K562 (cell line): Measurements from ENCODE around the gene SPRED2. TPM values are rescaled to one million over a fixed set of nuclear protein-coding genes. Genes with fewer than 3 reads are reported as not detected.

Experiments
- ATAC-seq: fragments of 200-7000 bp; cut with Tn5 transposase; 3 replicates; pipeline ENCODE4 v1.9.1; 2020; ENCODE audit warnings: moderate library complexity
- BruUV-seq: library from RNA; stranded (reverse); fragments of 400-500 nt; replicated peaks from 2 replicates; lab custom pipeline; 2021; lab: Mats Ljungman, UMichigan
- CTCF ChIA-PET: fragments of 300-600 bp; formaldehyde crosslinking; extraction: SDS; loops from one replicate; lab custom pipeline; 2021; ENCODE audit warnings: low intra/inter-chr PET ratio; lab: Yijun Ruan, JAX
- POLR2A ChIA-PET: fragments of 300-600, 350-650 bp; sonication (Branson Sonifier 250); formaldehyde crosslinking; extraction: SDS; loops from one replicate; lab custom pipeline; 2021; ENCODE audit warnings: antibody characterized with exemption, inconsistent platforms; lab: Yijun Ruan, JAX
- DNase-seq, 4 experiments: peaks; one replicate each; pipeline versions ENCODE4 v3.0.0 to v3.0.0-alpha.2; 2011 to 2018; ENCODE audit warnings: low spot score in 3 of 4, mixed read lengths in 3 of 4; ENCODE audit errors: extremely low read depth in 1 of 4
- FAIRE-seq: peaks from 2 replicates; lab custom pipeline; 2011; peaks lifted over from hg19 to GRCh38; lab: Jason Lieb, UNC
- H2AFZ ChIP-seq: 2 replicates; pipeline ENCODE4 v1.6.0; 2011; ENCODE audit warnings: low read depth, low read length, control low read depth, inconsistent platforms
- H3K27ac ChIP-seq: fragments of 200-600 bp; 3 replicates; pipeline ENCODE4 v1.8.0; 2011; ENCODE audit warnings: low read depth, mild to moderate bottlenecking, control low read depth, inconsistent platforms, low read length, moderate library complexity, mixed read lengths; ENCODE audit errors: extremely low read depth
- H3K27me3 ChIP-seq, 2 experiments: fragments of 300-600 bp in 1 of 2; 2 replicates in 1 of 2; 3 replicates in 1 of 2; pipeline versions ENCODE4 v1.6.0 to v1.8.0; 2011; ENCODE audit warnings: inconsistent platforms in 2 of 2, low read length in 2 of 2, mild to moderate bottlenecking in 1 of 2, mixed read lengths in 1 of 2, moderate library complexity in 1 of 2; ENCODE audit not compliant: control insufficient read depth in 2 of 2, insufficient read depth in 2 of 2
- H3K36me3 ChIP-seq: fragments of 300-600 bp; 3 replicates; pipeline ENCODE4 v1.8.0; 2011; ENCODE audit warnings: mild to moderate bottlenecking, low read length, inconsistent platforms; ENCODE audit not compliant: control insufficient read depth, insufficient read depth
- H3K4me1 ChIP-seq, 2 experiments: fragments of 200-600 bp in 1 of 2; replicated peaks in 1 of 2; 2 replicates in 1 of 2; 3 replicates in 1 of 2; pipeline versions ENCODE4 v1.5.1 to v1.8.0; 2011; ENCODE audit warnings: inconsistent platforms in 2 of 2, low read length in 2 of 2, mild to moderate bottlenecking in 1 of 2, mixed read lengths in 1 of 2, moderate library complexity in 1 of 2; ENCODE audit not compliant: control insufficient read depth in 2 of 2, insufficient read depth in 2 of 2
- H3K4me2 ChIP-seq: 2 replicates; pipeline ENCODE4 v1.6.1; 2011; ENCODE audit warnings: low read length, control low read depth, inconsistent platforms, mixed read lengths; ENCODE audit not compliant: insufficient read depth
- H3K4me3 ChIP-seq: fragments of 200-600 bp; sonication (generic), shearing (Covaris generic); 2 replicates; pipeline ENCODE4 v1.5.1; 2016; ENCODE audit warnings: control low read depth, inconsistent platforms
- H3K79me2 ChIP-seq: fragments of 200-600 bp; 3 replicates; pipeline ENCODE4 v1.8.0; 2011; ENCODE audit warnings: low read length, inconsistent platforms; ENCODE audit not compliant: control insufficient read depth, insufficient read depth
- H3K9ac ChIP-seq, 2 experiments: 2 replicates each; pipeline versions ENCODE4 v1.6.0 to v1.6.1; 2011; ENCODE audit warnings: low read depth in 2 of 2, low read length in 2 of 2, control low read depth in 1 of 2, inconsistent platforms in 1 of 2, mild to moderate bottlenecking in 1 of 2, mixed read lengths in 1 of 2; ENCODE audit not compliant: insufficient read depth in 1 of 2
- H3K9me1 ChIP-seq: one replicate; pipeline ENCODE4 v1.6.0; 2011; ENCODE audit warnings: inconsistent platforms, mild to moderate bottlenecking, low read length, moderate library complexity; ENCODE audit not compliant: control insufficient read depth, insufficient read depth
- H3K9me3 ChIP-seq: replicated peaks from 2 replicates; pipeline ENCODE4 v1.5.1; 2011; ENCODE audit warnings: low read depth, low read length, inconsistent platforms; ENCODE audit not compliant: control insufficient read depth, insufficient read depth
- H4K20me1 ChIP-seq: replicated peaks from 2 replicates; pipeline ENCODE4 v1.6.1; 2011; ENCODE audit warnings: low read length, inconsistent platforms, mixed read lengths; ENCODE audit not compliant: control insufficient read depth, insufficient read depth
- ARID2 ChIP-seq: fragments of 450-650 bp; IDR thresholded peaks from 2 replicates; pipeline ENCODE4 v1.6.1; 2017; ENCODE audit warnings: antibody characterized with exemption, mild to moderate bottlenecking
- CTCFL ChIP-seq: IDR thresholded peaks from 2 replicates; pipeline ENCODE4 v1.6.1; 2011; ENCODE audit warnings: borderline replicate concordance, low read depth, mild to moderate bottlenecking, moderate library complexity, low read length; ENCODE audit not compliant: insufficient read depth, poor library complexity, severe bottlenecking
- DEAF1 ChIP-seq: fragments of 450-650 bp; formaldehyde crosslinking; IDR thresholded peaks from 2 replicates; pipeline ENCODE4 v1.4.0; 2020; ENCODE audit warnings: mild to moderate bottlenecking, moderate library complexity
- MEIS2 ChIP-seq: fragments of 450-650 bp; IDR thresholded peaks from 2 replicates; pipeline ENCODE4 v1.6.1; 2014; ENCODE audit warnings: mild to moderate bottlenecking; ENCODE audit not compliant: partially characterized antibody
- PURB ChIP-seq: sonication (generic); formaldehyde crosslinking; IDR thresholded peaks from 2 replicates; pipeline ENCODE4 v1.9.0; 2021; ENCODE audit warnings: low read depth, mild to moderate bottlenecking, missing genetic modification reagents
- RNF2 ChIP-seq: sonication (generic); IDR thresholded peaks from 2 replicates; pipeline ENCODE4 v1.6.1; 2016
- WGBS: fragments of 100-300 bp; shearing (Covaris generic); methylation state at CpG from one replicate; pipeline ENCODE4 v1.1.6; 2016; ENCODE audit warnings: low coverage, mixed read lengths; ENCODE audit not compliant: insufficient coverage; ENCODE audit errors: missing lambda C conversion rate; 5-methylcytosine and 5-hydroxymethylcytosine counted together
- in situ Hi-C: fragments of 300-500 bp; cut with MboI; formaldehyde crosslinking; loops from 4 replicates; pipeline ENCODE4 v1.15.0; 2018; ENCODE audit warnings: inconsistent platforms, mixed read lengths
- intact Hi-C: fragments of 100-400 bp; cut with micrococcal nuclease; formaldehyde crosslinking; loops from 2 replicates; pipeline ENCODE4 v1.14.2; 2022
- polyA plus RNA-seq, 8 experiments: library from polyadenylated mRNA; depleted of rRNA in 4 of 8; stranded (reverse) in 5 of 8; unstranded in 3 of 8; fragments of >200 nt; fragmentation: Nextera tagmentation in 2 of 8; fragmentation: Illumina TruSeq in 1 of 8; extraction: Ambion mirVana in 2 of 8; extraction: Trizol in 1 of 8; gene quantifications; 2 replicates each; pipeline versions ENCODE4 v1.2.1 to v1.2.3, GENCODE V29; 2011 to 2014; ENCODE audit warnings: inconsistent platforms in 1 of 8, missing spikeins in 1 of 8
- total RNA-seq, 7 experiments: library from RNA; depleted of rRNA in 6 of 7; stranded (reverse); fragments of >200 nt in 6 of 7; fragmentation: Illumina TruSeq in 2 of 7; extraction: Trizol in 2 of 7; gene quantifications; 2 replicates each; pipeline versions ENCODE4 v1.2.1 to v1.2.3, GENCODE V29; 2011 to 2021; ENCODE audit warnings: low replicate concordance in 1 of 7
- TF ChIP-seq, protein P1 (sequence below): fragments of 200-800 bp; sonication (Bioruptor generic); IDR thresholded peaks from 2 replicates; pipeline ENCODE4 v1.6.1; 2017; ENCODE audit warnings: missing genetic modification characterization, missing compliant biosample characterization
- TF ChIP-seq, protein P2 (sequence below): fragments of 250-450 bp; sonication (Bioruptor Pico); IDR thresholded peaks from 2 replicates; pipeline ENCODE4 v1.4.0; 2020; ENCODE audit warnings: mild to moderate bottlenecking

SPRED2 gene
- total and polyA plus RNA-seq, 9 of the 15 experiments (the other 6 are each of a cell fraction or from before 2014, with no cell fraction given): 4.6 to 50.8 (median 14.1) TPM

DNA sequence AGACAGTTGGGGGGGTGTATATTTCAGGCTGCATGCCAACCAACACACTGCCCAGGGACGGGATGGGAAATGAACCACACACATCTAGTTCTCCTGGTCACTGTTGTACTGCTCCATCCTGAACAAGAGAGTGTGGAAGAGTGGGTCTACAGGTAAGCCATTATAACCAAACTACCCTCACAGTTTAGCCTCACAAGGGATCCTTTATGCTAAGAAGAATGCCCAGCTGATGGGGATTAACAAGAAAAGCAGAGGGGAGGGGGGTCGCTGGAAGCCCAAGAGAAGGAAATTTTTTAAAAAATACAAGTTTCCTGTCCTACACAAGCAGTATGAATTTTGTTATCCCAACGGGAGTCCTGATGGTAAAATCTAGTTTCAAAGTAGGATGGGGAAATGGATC lies 16.1 kb downstream of the SPRED2 start:
- Histone ChIP-seq H3K27me3 (no peaks in the 10 kb centered on the region), H3K27ac (no peak overlapping the region), H3K9me1 (peaks cover 4% of the 10 kb centered on the region), H3K9me3 (no peaks in the 10 kb centered on the region), H4K20me1 (peaks cover 55% of the 10 kb centered on the region), H3K4me1 (peaks cover 3 to 21% of the 10 kb centered on the region in 2 experiments), H3K9ac (no peak overlapping the region), H3K36me3 (peaks cover 18% of the 10 kb centered on the region), H3K4me2 (no peak overlapping the region), H3K4me3 (no peak overlapping the region), H3K79me2 (peaks cover 98% of the 10 kb centered on the region), H2AFZ (no peak overlapping the region)
- ATAC-seq: no peak
- no peak for FAIRE-seq
- in situ Hi-C loops: no loop called here
- intact Hi-C loops: no loop called here
- DNase-seq: no peak
- ChIA-PET POLR2A (interaction anchor here (0.9 to 7.0 kb wide), 2 partner anchors 12 to 15 kb away, joined by 3 to 63 read pairs; partner anchors contain the start of gene SPRED2), CTCF (interaction anchor here (0.7 kb wide), 1 partner anchor 1121 kb away, joined by 3 read pairs; no protein-coding TSS in a partner anchor)
- no peak for TF ChIP-seq PURB
- TF ChIP-seq, protein P1, sequence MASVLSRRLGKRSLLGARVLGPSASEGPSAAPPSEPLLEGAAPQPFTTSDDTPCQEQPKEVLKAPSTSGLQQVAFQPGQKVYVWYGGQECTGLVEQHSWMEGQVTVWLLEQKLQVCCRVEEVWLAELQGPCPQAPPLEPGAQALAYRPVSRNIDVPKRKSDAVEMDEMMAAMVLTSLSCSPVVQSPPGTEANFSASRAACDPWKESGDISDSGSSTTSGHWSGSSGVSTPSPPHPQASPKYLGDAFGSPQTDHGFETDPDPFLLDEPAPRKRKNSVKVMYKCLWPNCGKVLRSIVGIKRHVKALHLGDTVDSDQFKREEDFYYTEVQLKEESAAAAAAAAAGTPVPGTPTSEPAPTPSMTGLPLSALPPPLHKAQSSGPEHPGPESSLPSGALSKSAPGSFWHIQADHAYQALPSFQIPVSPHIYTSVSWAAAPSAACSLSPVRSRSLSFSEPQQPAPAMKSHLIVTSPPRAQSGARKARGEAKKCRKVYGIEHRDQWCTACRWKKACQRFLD (CRISPR knock-in tag): no peak
- no peak for TF ChIP-seq CTCFL
- TF ChIP-seq RNF2: no peak
- TF ChIP-seq ARID2: no peak
- TF ChIP-seq DEAF1 (CRISPR knock-in tag): no peak
- TF ChIP-seq MEIS2: no peak
- TF ChIP-seq, protein P2, sequence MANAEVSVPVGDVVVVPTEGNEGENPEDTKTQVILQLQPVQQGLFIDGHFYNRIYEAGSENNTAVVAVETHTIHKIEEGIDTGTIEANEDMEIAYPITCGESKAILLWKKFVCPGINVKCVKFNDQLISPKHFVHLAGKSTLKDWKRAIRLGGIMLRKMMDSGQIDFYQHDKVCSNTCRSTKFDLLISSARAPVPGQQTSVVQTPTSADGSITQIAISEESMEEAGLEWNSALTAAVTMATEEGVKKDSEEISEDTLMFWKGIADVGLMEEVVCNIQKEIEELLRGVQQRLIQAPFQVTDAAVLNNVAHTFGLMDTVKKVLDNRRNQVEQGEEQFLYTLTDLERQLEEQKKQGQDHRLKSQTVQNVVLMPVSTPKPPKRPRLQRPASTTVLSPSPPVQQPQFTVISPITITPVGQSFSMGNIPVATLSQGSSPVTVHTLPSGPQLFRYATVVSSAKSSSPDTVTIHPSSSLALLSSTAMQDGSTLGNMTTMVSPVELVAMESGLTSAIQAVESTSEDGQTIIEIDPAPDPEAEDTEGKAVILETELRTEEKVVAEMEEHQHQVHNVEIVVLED (CRISPR knock-in tag): no peak
- 69% methylated on average over 3 of the region's 3 CpGs for WGBS
- no TSS peak for BruUV-seq
